NCI-H748 (cell line): ENCODE data around the gene DICER1.
"Not testable (repeated sequence)": the region's sequence is repeated elsewhere in the genome, so short reads cannot be mapped to it uniquely, and the experiment has no call there.

ENCODE experiments used
- DNase-seq: peaks from one replicate; lab custom pipeline; 2025; ENCODE audit not compliant: unreplicated experiment; lab: John Stamatoyannopoulos, UW

Gene DICER1

GRCh38 chr14:95185033-95185766 lies 27.9 kb upstream of the DICER1 start:
- no peak for DNase-seq

- DNase-seq: no peak
Observed at GRCh38 chr14:95184413-95184790, 27.1 kb upstream of the DICER1 start.

- DNase-seq: no peak
Observed at GRCh38 chr14:95183532-95184412, 26.4 kb upstream of the DICER1 start.

GRCh38 chr14:95183082-95183481 lies 25.8 kb upstream of the DICER1 start:
- no peak for DNase-seq

GRCh38 chr14:95182379-95182778 lies 25.1 kb upstream of the DICER1 start:
- no peak for DNase-seq

GRCh38 chr14:95180966-95181741 lies 23.8 kb upstream of the DICER1 start:
- DNase-seq: no peak

GRCh38 chr14:95175670-95176069 lies 18.3 kb upstream of the DICER1 start:
- not testable (repeated sequence) for DNase-seq

GRCh38 chr14:95174184-95174792 lies 17.0 kb upstream of the DICER1 start:
- no peak for DNase-seq

- DNase-seq: no peak
Observed at GRCh38 chr14:95173518-95173917, 16.2 kb upstream of the DICER1 start.

- DNase-seq: no peak
Observed at GRCh38 chr14:95167177-95167576, 9.8 kb upstream of the DICER1 start.

- no peak for DNase-seq
Observed at GRCh38 chr14:95165517-95165916, 8.2 kb upstream of the DICER1 start.

- DNase-seq: no peak
Observed at GRCh38 chr14:95164506-95164905, 7.2 kb upstream of the DICER1 start.

GRCh38 chr14:95163666-95164065 lies 6.3 kb upstream of the DICER1 start:
- DNase-seq: no peak

- DNase-seq: no peak
Observed at GRCh38 chr14:95163132-95163531, 5.8 kb upstream of the DICER1 start.

- DNase-seq: no peak
Observed at GRCh38 chr14:95162641-95163040, 5.3 kb upstream of the DICER1 start.

- DNase-seq: no peak
Observed at GRCh38 chr14:95157048-95157326, 342 bp downstream of the DICER1 start.

- peak; percentile 72 for DNase-seq
Observed at GRCh38 chr14:95156161-95157047, 925 bp downstream of the DICER1 start.

- no peak for DNase-seq
Observed at GRCh38 chr14:95155045-95155444, 2.3 kb downstream of the DICER1 start.

- no peak for DNase-seq
Observed at GRCh38 chr14:95153866-95154265, 3.5 kb downstream of the DICER1 start.

- no peak for DNase-seq
Observed at GRCh38 chr14:95151561-95151960, 5.8 kb downstream of the DICER1 start.
